PFSK-1 (cell line): ENCODE results near the gene OBI1.

Experiments
- FOXP2 ChIP-seq: optimal IDR thresholded peaks from 2 replicates; pipeline ENCODE3; 2011; ENCODE audit warnings: borderline replicate concordance, control low read depth, inconsistent platforms; ENCODE audit not compliant: insufficient read depth; ENCODE audit errors: extremely low read length, extremely low read depth
- POLR2AphosphoS5 ChIP-seq: IDR thresholded peaks from 2 replicates; pipeline ENCODE4 v1.6.1; 2012; ENCODE audit warnings: low read depth, mild to moderate bottlenecking, control low read depth, low read length, moderate library complexity
- SIN3A ChIP-seq: IDR thresholded peaks from 2 replicates; pipeline ENCODE4 v1.6.1; 2012; ENCODE audit warnings: mild to moderate bottlenecking, low read length, moderate library complexity, borderline replicate concordance; ENCODE audit not compliant: insufficient read depth
- TAF1 ChIP-seq: IDR thresholded peaks from 2 replicates; pipeline ENCODE4 v1.6.1; 2012; ENCODE audit warnings: low read length, control low read depth, borderline replicate concordance; ENCODE audit not compliant: insufficient read depth
- TF ChIP-seq, protein P1 (sequence below), 2 experiments: IDR thresholded peaks; 2 replicates each; pipeline versions ENCODE4 v1.6.1 to v1.8.0; 2011 to 2012; ENCODE audit warnings: low read depth in 2 of 2, low read length in 2 of 2, control low read depth in 1 of 2, inconsistent platforms in 1 of 2, mild to moderate bottlenecking in 1 of 2, moderate library complexity in 1 of 2; ENCODE audit not compliant: insufficient read depth in 1 of 2

OBI1 gene

DNA sequence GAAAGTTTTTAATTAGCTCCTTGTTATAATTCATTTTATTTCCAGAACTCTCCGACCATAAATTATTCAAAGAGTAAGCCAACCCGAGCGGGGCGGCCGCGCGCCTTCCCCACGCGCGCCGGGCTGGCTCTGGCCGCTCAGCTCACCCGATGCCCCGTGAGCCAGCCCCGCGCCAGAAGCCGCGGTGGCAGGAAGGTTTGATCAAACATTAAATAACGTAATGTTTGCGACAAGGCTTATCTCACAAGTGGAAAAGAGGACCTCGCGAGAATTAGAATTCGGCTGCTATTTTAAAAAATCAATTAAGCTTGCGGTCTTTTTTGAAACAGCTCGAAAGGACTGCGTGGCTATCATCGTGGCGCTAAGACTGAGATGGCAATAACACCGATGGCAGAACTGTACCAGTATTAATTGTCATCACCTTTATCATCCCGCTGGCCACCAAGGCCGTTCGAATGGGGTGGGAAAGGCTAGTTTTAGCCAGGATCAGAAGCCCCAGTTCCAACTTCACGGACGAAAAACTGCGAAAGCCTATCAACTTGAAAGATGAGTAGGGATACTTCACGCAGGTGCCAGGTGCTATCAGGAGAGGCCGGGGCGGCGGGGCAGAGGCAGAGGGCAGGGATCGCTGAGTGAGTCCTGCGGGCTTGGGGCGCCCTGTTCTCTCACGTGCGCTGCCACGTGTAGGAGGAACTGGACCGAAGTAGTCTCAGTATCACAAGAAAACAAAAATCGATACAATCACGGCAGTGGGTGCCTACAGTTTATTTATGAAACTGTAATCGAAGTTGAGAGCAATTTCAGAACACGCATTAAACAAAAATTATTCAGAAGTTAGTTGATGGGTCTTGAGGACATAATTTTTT, 62.0 kb downstream of the OBI1 start:
- TF ChIP-seq, protein P1, sequence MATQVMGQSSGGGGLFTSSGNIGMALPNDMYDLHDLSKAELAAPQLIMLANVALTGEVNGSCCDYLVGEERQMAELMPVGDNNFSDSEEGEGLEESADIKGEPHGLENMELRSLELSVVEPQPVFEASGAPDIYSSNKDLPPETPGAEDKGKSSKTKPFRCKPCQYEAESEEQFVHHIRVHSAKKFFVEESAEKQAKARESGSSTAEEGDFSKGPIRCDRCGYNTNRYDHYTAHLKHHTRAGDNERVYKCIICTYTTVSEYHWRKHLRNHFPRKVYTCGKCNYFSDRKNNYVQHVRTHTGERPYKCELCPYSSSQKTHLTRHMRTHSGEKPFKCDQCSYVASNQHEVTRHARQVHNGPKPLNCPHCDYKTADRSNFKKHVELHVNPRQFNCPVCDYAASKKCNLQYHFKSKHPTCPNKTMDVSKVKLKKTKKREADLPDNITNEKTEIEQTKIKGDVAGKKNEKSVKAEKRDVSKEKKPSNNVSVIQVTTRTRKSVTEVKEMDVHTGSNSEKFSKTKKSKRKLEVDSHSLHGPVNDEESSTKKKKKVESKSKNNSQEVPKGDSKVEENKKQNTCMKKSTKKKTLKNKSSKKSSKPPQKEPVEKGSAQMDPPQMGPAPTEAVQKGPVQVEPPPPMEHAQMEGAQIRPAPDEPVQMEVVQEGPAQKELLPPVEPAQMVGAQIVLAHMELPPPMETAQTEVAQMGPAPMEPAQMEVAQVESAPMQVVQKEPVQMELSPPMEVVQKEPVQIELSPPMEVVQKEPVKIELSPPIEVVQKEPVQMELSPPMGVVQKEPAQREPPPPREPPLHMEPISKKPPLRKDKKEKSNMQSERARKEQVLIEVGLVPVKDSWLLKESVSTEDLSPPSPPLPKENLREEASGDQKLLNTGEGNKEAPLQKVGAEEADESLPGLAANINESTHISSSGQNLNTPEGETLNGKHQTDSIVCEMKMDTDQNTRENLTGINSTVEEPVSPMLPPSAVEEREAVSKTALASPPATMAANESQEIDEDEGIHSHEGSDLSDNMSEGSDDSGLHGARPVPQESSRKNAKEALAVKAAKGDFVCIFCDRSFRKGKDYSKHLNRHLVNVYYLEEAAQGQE (IDR thresholded peaks at IDR 0.05; ENCODE audit: insufficient read depth in 1 of 2, low read depth in 2 of 2, low read length in 2 of 2), result no peak
- TF ChIP-seq TAF1, result no peak
- no peak for TF ChIP-seq POLR2AphosphoS5
- TF ChIP-seq SIN3A, result no peak
- no peak for TF ChIP-seq FOXP2

DNA sequence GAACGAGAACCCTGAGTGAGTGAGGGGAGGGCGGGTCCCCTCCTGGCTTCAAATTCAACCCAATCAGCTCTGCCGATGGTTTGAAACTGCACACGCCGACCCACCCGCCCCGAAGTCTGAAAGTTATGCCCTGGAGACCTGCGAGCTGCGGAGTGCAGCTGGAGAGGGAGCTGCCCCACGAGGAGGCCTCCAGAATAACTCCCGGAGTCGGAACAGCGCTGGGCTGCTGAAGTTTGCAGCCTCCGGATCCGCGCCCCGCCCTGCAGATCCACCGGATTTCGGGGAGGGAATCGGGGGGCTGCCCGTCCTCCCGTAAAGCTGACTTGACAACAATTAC, 62.6 kb downstream of the OBI1 start:
- TF ChIP-seq TAF1 (no peak), SIN3A (no peak), POLR2AphosphoS5 (no peak), FOXP2 (no peak)
- TF ChIP-seq, protein P1 (IDR thresholded peaks at IDR 0.05; ENCODE audit: insufficient read depth in 1 of 2, low read depth in 2 of 2, low read length in 2 of 2), result no peak

DNA sequence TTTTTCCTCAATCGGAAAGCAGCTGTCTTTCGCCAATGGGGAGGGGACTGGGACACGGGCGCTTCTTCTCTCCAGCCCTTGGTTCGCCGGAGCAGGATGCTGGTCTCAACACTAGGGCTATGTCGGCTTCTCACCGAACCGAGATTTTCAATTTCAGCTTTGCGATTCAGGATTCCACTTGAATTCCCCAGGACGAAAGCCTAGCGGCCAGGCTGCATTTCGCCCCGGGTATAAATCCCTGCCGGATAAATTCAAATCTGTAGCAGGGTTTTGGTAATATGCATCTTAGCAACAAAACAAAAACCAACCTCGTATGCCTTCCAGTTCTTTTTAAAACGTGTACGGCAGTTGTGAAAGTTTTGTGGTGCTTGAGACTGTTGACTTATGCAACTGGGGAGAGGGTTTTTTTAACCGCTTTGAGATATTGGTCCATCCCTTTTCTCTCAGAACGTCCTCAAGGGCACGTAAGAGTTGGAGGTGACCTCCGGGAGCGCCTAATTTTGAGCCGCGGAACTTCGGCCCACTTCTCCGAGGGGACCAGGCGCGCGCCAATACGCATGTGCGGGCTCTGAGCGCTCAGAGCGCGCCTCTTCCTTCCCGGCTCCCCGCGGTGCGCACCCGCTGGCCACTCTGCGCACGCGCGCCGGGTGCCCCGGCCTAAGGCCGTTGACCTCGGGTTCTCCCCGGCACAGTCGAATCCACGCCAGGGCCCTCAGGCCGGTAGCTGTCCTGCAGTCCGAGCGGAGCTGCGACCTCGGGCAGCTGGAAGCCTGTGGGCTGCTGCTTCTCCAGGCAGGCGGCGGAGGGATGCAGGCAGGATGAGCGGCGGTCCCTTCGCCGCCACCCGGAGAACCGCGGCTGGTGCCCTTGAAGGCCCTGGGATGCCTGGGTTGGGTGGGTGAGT, 63.2 kb downstream of the OBI1 start:
- TF ChIP-seq FOXP2 (no peak), POLR2AphosphoS5 (no peak), TAF1 (no peak), SIN3A (no peak)
- TF ChIP-seq, protein P1 (IDR thresholded peaks at IDR 0.05; ENCODE audit: insufficient read depth in 1 of 2, low read depth in 2 of 2, low read length in 2 of 2), result no peak

DNA sequence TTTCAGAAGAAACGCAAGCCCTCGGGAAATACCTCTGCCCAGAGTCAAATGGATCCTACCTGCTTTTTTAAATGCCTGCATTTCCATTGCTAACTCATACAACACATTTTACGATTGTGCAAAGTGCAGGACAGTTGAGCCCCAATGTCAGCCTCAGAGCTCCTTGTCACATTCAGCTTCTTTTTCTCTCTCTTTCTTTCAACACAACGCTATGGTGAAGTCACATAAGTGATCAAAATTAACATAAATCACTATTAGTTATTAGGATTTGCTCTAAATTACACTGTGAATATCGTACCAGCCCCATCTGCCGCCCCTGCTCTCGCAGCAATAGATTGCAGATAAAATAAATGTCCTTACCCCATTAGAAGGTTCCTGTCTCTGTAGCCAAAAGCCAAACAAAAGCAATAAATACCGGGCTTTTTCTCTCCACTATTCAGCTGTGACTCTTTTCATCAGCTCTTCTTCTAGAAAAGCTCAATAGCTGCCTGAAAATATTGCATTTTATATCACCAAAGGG, 64.4 kb downstream of the OBI1 start:
- TF ChIP-seq TAF1, result no peak
- TF ChIP-seq, protein P1 (IDR thresholded peaks at IDR 0.05; ENCODE audit: insufficient read depth in 1 of 2, low read depth in 2 of 2, low read length in 2 of 2), result no peak
- TF ChIP-seq FOXP2, result no peak
- TF ChIP-seq POLR2AphosphoS5, result no peak
- no peak for TF ChIP-seq SIN3A
